Breast epithelium (tissue), 3 donors: ENCODE measurements around the gene TTLL3.

ENCODE experiments used
- CTCF ChIP-seq, 3 donors: fragments of 450-650 bp; IDR thresholded peaks; one replicate each; pipeline ENCODE4 v1.5.1; 2016 to 2017; ENCODE audit warnings: antibody characterized with exemption in 3 of 3, mild to moderate bottlenecking in 3 of 3, moderate library complexity in 3 of 3
- POLR2AphosphoS5 ChIP-seq, 3 donors: sonication (generic); formaldehyde crosslinking; IDR thresholded peaks; one replicate each; pipeline ENCODE4 v1.6.1; 2017; ENCODE audit warnings: antibody characterized with exemption in 3 of 3

- TF ChIP-seq POLR2AphosphoS5 (IDR thresholded peaks at IDR 0.05) (no peak), CTCF (IDR thresholded peaks at IDR 0.05) (no peak)
Observed at GRCh38 chr3:9787714-9788113, 22.3 kb upstream of the TTLL3 start.
